KMS-11 (cell line): Measurements from ENCODE around the gene ASB1.
A peak's percentile ranks its signal among the peaks of the same experiment; 100 is the strongest.

Experiments used
- H2AFZ ChIP-seq: fragments of 200-600 bp; sonication (generic); 2 replicates; pipeline ENCODE4 v1.6.1; 2016; ENCODE audit warnings: antibody characterized with exemption, mixed run types, low read depth
- H3K27ac ChIP-seq: fragments of 200-600 bp; sonication (generic); 2 replicates; pipeline ENCODE4 v1.6.1; 2016; ENCODE audit warnings: mild to moderate bottlenecking, mixed run types
- H3K27me3 ChIP-seq: fragments of 200-600 bp; sonication (generic); 2 replicates; pipeline ENCODE4 v1.6.1; 2017; ENCODE audit warnings: mild to moderate bottlenecking, low read depth, mixed run types, moderate library complexity; ENCODE audit not compliant: insufficient read depth
- H3K36me3 ChIP-seq: fragments of 200-600 bp; sonication (generic); 2 replicates; pipeline ENCODE4 v1.6.1; 2017; ENCODE audit warnings: mild to moderate bottlenecking, mixed run types; ENCODE audit not compliant: insufficient read depth
- H3K4me1 ChIP-seq: fragments of 200-600 bp; sonication (generic); 2 replicates; pipeline ENCODE4 v1.6.1; 2016; ENCODE audit warnings: mild to moderate bottlenecking, low read depth, mixed run types; ENCODE audit not compliant: poor library complexity, severe bottlenecking
- H3K4me2 ChIP-seq: fragments of 200-600 bp; sonication (generic); 2 replicates; pipeline ENCODE4 v1.7.0; 2016; ENCODE audit warnings: mild to moderate bottlenecking, mixed run types
- H3K4me3 ChIP-seq: fragments of 200-600 bp; sonication (generic); IDR thresholded peaks from 2 replicates; pipeline ENCODE4 v1.6.1; 2017; ENCODE audit warnings: low read depth, low read length, mixed read lengths; ENCODE audit not compliant: insufficient read depth
- H3K79me2 ChIP-seq: fragments of 200-600 bp; sonication (generic); 2 replicates; pipeline ENCODE4 v1.6.1; 2016; ENCODE audit warnings: low read depth, mixed run types; ENCODE audit not compliant: insufficient read depth
- H3K9ac ChIP-seq: fragments of 200-600 bp; sonication (generic); 2 replicates; pipeline ENCODE4 v1.6.1; 2016; ENCODE audit warnings: mild to moderate bottlenecking, mixed run types
- H4K20me1 ChIP-seq: fragments of 200-600 bp; sonication (generic); 2 replicates; pipeline ENCODE4 v1.6.1; 2016; ENCODE audit warnings: mild to moderate bottlenecking, mixed run types; ENCODE audit not compliant: insufficient read depth
- CTCF ChIP-seq: fragments of 200-600 bp; sonication (generic); conservative IDR thresholded peaks from 2 replicates; pipeline ENCODE4 v1.6.1; 2017; ENCODE audit warnings: low read depth, mild to moderate bottlenecking, antibody characterized with exemption, low read length, moderate library complexity, mixed read lengths

ASB1 gene

GRCh38 chr2:238423561-238424312 is 3.0 kb upstream of the ASB1 start:
- H3K36me3 ChIP-seq, result no peaks in the 10 kb centered on the region
- no peak overlapping the region for H3K9ac ChIP-seq
- H3K27ac ChIP-seq, result no peak overlapping the region
- H3K79me2 ChIP-seq, result peaks cover 17% of the 10 kb centered on the region
- no peaks in the 10 kb centered on the region for H3K27me3 ChIP-seq
- H3K4me1 ChIP-seq, result no peaks in the 10 kb centered on the region
- TF ChIP-seq CTCF, result no peak
- H2AFZ ChIP-seq, result no peak overlapping the region
- H4K20me1 ChIP-seq, result no peaks in the 10 kb centered on the region
- no peak overlapping the region for H3K4me3 ChIP-seq
- H3K4me2 ChIP-seq, result no peak overlapping the region

- TF ChIP-seq CTCF, result no peak
These were observed 2.4 kb upstream of the ASB1 start for GRCh38 chr2:238424313-238424700.

GRCh38 chr2:238425505-238425978 is 1.2 kb upstream of the ASB1 start:
- Histone ChIP-seq H3K79me2 (peaks cover 33% of the 10 kb centered on the region), H3K27me3 (no peaks in the 10 kb centered on the region), H3K9ac (no peak overlapping the region), H3K4me2 (peak overlapping the region; percentile 98; the same call in 1 of the 2 replicates), H3K36me3 (no peaks in the 10 kb centered on the region), H3K27ac (no peak overlapping the region), H3K4me3 (no peak overlapping the region), H4K20me1 (no peaks in the 10 kb centered on the region), H3K4me1 (no peaks in the 10 kb centered on the region), H2AFZ (peak overlapping the region; percentile 70; the same call in 1 of the 2 replicates)
- no peak for TF ChIP-seq CTCF

More at GRCh38 chr2:238424313-238424700, 2.4 kb upstream of the ASB1 start:
- peaks cover 22% of the 10 kb centered on the region for H3K79me2 ChIP-seq
- no peaks in the 10 kb centered on the region for H3K4me1 ChIP-seq
- H3K4me3 ChIP-seq, result no peak overlapping the region
- H2AFZ ChIP-seq, result no peak overlapping the region
- no peak overlapping the region for H3K4me2 ChIP-seq
- no peak overlapping the region for H3K27ac ChIP-seq
- no peak overlapping the region for H3K9ac ChIP-seq
- no peaks in the 10 kb centered on the region for H3K27me3 ChIP-seq
- no peaks in the 10 kb centered on the region for H4K20me1 ChIP-seq
- H3K36me3 ChIP-seq, result no peaks in the 10 kb centered on the region

GRCh38 chr2:238425979-238426567 is 654 bp upstream of the ASB1 start:
- no peaks in the 10 kb centered on the region for H3K4me1 ChIP-seq
- H3K36me3 ChIP-seq, result no peaks in the 10 kb centered on the region
- H2AFZ ChIP-seq, result peak overlapping the region; percentile 70
- peak overlapping the region; percentile 98 for H3K4me2 ChIP-seq
- H3K27ac ChIP-seq, result peak overlapping the region; percentile 63
- H3K79me2 ChIP-seq, result peaks cover 38% of the 10 kb centered on the region
- no peak overlapping the region for H3K4me3 ChIP-seq
- no peaks in the 10 kb centered on the region for H4K20me1 ChIP-seq
- TF ChIP-seq CTCF, result no peak
- H3K27me3 ChIP-seq, result no peaks in the 10 kb centered on the region
- peak overlapping the region; percentile 85; the same call in 1 of the 2 replicates for H3K9ac ChIP-seq
